NCI-H1417 (cell line): ENCODE measurements around the gene PRSS33.

Source experiments
- DNase-seq, 3 experiments: peaks; one replicate each; lab custom pipeline; 2025; lab: John Stamatoyannopoulos, UW

Gene PRSS33

DNA sequence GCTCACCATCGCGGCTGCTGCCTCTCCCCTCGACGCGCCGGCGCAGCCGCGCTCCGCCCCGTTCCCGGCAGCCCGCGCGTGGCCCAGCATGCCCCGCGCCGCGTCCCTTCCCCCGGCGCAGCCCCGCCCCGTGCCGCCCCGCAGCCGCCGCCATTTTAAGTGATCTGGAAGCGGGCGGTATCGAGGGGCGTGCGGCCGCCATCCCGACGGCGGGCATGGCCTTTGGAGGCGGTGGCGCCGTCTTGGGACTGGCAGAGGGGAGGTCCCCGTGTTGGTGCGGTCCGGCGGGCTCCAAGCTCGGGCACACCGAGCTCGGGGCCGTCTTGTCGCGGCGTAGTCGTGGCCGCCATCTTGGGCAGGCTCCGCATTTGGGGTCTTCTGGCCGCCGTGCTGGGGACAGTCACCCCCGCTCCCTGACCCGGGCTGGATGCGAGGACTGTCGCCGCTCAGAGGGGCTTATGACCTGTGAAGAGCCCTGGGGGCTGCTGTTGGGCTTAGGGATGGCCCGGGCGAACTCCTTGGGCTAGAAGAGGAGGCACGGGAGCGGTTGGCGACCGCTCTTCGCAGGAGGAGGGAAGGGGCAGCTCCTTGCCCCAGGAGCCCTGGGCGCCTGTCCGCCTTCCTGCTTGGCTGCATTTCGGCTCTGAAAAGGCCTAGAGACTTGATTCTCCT is 10.0 kb downstream of the PRSS33 start, which contains the start of gene ELOB:
ELOB (minus strand) TSS at position 50 of the 672 bp plus-strand sequence; CDS start at position 9, 41 bp downstream.
- DNase-seq = peak; percentile 88 to 93 (median 89)

DNA sequence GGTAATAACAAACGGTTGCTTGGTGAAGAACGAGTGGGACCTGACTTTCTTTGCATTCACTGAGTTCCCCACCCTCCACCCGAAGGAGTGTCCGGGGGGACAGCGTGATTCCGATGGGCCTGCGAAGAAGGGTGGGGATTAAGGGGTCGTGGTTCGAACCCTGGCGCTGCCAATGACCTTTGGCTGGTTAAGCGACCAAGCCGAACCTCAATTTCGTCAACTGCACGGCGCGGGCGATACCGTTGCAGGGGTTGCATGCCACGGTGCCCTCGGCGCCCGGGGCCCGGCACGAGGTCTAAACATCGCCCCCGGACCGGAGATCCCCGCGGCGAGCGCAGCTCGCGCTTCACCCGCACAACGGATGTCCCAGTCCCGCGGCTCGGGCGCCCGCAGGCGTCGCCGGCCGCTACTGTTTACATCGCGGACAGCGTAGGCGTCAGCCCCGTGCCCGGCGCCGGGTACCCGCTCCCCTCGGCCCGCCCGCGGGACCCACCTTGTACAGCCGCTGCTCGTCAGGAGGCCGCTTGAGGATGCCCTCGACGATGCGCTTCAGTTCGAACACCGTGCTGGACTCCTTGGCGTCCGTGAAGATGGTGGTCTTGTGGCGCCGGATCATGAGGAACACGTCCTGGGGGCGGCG is 10.7 kb downstream of the PRSS33 start:
- DNase-seq = peak in 2 of 3 experiments; percentile 61 to 69

DNA sequence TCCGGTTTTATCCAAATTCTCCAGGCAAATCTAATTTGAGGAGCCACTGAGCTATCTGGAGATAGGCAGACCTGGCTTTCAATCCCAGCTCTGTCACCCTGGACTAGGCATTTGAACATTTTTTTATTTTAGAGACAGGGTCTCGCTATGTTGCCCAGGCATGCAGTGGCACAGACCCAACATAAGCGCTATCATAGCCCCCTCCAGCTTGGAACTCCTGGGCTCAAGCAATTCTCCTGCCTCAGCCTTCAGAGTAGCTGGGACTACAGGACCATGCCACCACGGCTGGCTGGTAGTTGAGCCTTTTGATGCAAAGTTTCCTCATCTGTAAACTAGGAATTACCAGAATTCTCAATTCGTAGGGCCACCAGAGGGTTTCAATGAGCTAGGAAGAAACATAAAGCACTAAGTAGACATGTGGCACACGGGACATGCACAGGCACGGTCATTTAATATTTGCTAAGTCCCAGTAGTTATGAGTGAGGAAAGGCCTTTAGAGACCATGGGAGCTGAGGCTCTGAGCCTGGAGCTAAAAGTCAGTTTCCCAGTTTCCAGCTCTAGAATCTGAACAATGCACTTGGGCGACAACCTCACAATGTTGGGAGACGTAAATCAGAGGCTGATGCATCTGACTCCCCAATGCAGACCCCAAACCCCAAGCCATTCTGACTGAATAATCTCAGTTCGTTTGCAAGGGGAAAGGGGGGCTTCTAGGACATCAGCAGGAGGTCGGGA is 11.4 kb downstream of the PRSS33 start:
- peak in 1 of 3 experiments; percentile 12 for DNase-seq

DNA sequence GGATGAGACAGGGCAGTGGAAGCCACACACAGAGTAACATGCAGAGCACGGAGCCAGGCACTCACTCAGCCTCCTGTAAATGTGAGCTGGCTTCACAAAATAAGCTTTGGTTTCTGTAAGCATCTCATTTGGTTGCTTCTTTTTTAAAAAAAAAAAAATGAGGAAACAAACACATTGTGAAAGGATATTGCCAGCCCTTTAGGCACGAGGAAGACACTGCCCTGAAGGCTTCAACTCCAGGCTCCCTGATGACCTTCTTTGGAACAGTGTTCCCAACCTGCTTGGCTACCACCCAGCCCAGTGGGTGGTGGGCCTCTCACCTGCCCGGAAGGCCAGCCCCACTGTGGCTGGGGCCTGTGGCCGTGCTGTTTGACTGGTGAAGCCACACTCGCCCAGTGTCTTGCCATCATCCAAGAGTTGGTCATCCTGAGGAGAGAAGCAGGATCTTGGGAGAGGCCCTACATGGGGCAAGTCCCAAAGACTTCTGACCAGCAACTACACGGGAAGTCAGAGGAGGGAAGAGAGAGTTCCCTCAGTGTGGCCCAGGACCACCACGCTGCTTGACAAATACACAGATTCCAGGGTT is 12.1 kb downstream of the PRSS33 start:
- DNase-seq = no peak

DNA sequence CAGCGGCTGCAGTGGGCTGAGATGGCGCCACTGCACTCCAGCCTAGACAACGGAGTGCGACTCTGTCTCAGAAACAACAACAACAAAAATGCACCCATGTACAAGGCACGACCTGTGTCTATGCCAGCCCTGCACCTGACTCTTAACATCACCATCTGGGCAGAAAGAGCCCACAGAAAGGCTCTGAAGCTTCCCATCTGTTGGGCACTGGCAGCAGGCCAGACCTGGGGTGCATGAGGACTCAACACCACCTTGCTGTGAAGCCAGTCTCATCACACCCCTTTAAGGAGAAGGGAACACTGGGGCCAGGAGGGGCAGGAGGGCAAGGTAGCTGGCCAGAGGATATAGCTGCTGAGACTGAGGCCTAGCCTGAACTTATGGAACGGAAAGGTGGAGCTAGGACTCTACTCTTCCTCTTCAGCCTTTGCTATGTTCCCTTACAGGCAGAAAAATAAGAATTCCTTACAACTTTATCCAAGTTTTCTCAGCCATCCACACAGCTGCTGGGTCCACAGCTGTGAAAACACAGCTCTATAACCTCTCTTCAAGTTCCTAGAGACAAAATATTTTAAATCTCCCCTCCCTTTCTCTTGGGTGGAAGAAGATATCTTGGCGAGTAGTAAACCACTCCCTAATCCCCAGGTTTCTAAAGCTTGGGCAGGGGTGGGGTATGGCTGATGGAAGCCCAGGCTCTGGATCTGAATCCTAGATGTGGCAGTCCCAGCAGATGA is 13.0 kb downstream of the PRSS33 start:
- no peak for DNase-seq

DNA sequence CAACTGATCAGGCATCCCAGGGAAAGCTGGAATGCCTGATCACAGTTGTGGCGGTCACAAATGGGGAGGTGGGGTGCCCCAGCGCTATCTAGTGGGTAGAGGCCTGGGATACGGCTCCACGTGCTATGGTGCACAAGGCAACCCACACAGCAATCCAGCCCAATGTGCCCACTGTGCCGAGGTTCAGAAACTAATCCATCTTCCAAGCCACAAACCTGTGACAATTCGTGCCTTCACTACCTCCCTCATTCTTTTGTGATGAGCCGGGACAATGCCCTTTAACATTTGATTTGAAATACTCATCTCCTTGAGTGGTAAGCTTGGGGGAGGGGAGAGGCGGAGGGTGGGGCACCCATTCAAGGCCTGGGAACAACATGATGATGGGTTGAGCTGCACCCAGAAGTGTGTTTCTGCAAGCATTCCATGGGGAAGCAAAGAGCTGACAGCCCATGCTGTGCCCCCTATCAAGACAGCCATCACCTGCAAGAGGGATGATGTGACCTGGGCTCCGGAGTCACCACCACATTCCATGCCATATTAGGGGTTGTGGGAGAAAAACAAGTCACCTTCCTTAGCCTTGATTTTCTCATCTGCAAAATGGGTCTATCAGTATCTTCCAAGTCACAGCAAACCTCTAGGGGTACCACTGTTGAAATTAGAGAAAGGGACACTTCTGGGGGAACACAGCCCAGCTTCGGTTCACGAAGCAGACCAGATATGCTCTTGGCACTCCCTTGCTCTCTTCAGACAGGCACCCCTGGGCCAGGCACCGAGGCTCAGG is 14.0 kb downstream of the PRSS33 start:
- no peak for DNase-seq

DNA sequence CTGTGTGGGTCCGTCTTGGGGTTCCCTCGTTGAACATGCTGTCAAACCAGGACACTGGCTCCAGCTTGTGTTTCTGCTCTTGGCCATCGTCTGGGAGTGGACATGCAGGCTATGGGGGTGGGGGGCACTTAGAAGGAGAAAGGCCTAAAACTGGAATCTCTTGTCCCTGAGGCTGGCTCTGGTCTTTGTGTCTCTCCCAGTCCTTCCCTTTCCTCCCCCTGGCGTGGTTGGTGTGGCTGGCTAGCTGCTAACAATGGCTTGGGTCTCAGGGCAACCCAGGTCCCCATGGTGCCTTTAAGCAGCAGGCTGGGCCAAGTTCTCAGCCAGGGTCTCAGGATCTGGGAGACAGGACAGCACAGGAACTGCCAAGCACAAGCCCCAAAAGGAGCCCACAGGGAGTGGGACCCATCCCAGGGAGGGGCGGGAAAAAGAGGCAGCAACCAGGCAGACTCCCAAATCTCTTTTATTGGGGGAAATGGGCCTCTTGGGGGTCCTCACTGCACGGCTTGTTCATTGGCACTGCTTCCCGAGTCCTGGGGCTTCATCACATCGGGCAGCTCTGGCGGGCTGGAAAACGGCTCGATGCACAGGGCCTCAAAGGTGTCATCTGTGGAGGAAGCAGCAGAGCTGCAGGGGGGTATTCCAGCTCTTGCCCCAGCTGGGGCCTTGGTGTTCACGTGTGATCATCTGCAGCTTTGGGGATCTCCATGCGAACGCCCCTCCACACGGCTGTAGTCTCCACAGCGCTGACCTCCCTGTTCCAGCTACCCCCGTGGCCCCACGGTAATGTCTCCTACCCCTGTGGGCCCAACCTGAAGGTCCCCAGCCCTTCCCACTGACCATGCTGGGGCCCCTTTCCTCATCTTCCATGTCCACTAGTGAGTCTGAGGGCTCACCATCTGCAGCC is 15.6 kb downstream of the PRSS33 start:
- DNase-seq = no peak

DNA sequence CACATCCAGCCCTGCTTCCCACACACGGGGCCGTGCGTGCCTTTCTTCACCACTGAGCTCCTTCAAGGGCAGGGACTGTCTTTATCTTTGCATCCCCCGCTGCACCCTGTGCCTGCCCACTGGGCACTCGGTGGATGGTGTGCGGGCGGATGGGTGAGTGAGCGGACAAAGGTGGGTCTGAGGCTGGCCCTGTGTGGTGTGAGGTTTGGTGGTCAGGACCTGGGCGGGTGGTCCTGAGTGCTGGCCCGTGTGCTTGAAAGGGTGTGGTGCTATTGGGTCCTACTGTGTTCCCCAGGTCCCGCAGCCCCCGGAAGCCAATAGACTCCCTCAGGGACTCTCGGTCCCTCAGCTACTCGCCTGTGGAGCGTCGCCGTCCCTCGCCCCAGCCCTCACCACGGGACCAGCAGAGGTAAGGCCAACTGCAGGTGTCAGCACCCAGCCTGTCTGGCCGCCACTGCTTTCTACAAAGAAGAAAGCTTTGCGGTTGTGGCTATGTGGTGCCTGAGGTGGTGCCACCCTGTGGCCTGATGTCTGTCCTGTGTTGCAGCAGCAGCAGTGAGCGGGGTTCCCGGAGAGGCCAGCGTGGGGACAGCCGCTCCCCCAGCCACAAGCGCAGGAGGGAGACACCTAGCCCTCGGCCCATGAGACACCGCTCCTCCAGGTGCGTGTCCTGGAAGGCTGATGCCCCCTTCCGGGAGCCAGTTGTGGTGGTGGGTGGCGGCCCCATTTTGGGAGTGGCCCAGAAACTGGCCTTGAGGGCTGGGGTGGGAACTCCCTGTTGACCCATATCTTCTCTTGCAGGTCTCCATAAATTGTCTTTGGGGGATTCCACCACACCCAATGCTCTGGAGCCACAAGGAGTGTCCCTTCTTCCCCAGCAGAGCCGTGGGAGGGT is 17.1 kb downstream of the PRSS33 start:
- no peak for DNase-seq

DNA sequence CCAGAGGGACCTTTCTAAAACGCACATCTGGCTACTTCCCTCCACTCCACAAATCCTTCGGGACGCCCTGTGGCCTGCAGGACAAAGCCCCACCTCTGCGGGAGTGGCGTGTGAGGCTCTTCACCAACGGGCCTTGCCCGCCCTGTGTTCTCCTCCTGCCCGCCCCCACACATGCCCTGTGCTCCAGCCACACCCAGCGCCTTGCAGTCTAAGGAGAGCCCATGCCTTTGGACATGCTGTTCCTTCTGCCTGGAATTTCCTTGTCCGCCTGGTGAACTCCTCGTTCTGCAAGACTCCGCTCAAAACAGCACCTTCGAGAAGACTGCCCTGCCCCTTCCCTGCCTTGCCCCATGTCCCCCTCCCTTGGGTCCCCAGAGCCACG is 17.7 kb downstream of the PRSS33 start:
- no peak for DNase-seq

DNA sequence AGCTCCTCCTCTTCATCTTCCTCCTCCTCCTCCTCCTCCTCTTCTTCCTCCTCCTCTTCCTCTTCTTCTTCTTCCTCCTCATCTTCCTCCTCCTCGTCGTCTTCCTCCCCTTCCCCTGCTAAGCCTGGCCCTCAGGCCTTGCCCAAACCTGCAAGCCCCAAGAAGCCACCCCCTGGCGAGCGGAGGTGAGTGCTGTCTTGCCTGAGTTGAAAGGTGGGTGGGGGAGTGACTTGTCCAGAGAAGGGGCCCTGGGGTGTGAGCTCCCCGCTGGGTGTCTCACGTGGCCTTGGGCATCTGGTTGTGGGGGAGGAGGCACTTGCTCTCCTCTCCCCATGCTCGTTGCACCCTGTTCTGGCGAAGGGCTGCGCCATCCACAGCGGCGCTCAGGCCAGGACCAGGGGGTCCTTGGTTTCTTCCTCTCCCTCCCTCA is 18.2 kb downstream of the PRSS33 start:
- no peak for DNase-seq

DNA sequence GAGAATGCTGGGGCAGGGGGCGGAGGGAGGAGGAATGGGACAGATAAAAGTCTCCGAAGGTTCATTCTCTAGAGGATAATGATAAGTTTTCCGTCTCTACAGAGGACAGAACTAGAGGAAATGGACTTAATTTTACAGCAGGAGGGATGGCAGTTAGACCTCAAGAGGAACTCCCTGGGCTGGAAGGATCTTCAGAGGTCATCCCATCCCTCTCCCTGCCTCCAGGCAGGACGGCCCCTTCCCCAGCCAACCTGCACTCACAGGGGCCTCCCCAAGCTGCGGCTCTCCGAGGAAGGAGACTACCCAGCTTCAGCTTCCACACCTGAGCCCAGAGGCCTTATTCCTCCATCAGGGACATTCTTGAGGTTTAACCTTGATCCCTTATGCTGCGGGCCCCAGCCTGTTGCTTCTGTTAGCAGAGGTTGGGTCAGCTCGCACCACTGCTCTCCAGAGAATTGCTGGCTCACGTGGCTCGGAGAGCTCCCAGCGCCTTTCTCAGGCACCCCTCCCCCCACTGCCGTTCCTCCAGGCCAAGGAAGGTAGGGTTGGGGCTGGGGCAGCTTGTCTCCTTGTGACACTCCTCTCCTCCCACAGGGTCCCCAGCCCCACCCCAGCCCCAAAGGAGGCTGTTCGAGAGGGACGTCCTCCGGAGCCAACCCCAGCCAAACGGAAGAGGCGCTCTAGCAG is 18.8 kb downstream of the PRSS33 start:
- no peak for DNase-seq

DNA sequence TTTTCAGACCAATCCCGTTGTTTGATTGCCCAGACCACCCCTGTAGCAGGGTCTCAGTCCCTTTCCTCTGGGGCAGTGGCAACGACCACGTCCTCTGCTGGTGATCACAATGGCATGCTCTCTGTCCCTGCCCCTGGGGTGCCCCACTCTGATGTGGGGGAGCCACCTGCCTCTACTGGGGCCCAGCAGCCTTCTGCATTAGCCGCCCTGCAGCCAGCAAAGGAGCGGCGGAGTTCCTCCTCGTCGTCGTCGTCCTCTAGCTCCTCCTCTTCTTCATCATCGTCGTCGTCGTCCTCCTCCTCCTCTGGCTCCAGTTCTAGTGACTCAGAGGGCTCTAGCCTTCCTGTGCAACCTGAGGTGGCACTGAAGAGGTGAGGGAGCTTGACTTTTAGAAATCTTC is 19.5 kb downstream of the PRSS33 start:
- DNase-seq = no peak

DNA sequence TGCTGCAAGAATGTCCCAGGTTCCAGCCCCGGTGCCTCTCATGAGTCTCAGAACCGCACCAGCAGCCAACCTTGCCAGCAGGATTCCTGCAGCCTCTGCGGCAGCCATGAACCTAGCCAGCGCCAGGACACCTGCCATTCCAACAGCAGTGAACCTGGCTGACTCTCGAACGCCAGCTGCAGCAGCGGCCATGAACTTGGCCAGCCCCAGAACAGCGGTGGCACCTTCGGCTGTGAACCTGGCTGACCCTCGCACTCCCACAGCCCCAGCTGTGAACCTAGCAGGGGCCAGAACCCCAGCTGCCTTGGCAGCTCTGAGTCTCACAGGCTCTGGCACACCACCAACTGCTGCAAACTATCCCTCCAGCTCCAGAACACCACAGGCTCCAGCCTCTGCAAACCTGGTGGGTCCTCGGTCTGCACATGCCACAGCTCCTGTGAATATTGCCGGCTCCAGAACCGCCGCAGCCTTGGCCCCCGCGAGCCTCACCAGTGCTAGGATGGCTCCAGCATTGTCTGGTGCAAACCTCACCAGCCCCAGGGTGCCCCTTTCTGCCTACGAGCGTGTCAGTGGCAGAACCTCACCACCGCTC is 20.1 kb downstream of the PRSS33 start:
- DNase-seq = no peak

DNA sequence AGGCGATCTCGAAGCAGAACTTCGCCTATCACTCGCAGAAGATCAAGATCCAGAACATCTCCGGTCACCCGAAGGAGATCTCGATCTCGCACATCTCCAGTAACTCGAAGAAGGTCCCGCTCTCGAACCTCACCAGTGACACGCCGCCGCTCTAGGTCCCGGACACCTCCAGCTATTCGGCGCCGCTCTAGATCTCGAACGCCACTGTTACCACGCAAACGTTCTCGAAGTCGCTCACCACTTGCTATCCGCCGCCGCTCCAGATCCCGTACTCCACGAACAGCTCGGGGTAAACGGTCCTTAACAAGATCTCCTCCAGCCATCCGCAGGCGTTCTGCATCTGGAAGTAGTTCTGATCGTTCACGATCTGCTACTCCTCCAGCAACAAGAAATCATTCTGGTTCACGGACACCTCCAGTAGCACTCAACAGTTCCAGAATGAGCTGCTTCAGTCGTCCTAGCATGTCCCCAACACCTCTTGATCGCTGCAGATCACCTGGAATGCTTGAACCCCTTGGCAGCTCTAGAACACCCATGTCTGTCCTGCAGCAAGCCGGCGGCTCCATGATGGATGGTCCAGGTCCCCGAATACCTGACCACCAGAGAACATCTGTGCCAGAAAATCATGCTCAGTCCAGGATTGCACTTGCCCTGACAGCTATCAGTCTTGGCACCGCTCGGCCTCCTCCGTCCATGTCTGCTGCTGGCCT is 20.8 kb downstream of the PRSS33 start:
- DNase-seq = no peak

DNA sequence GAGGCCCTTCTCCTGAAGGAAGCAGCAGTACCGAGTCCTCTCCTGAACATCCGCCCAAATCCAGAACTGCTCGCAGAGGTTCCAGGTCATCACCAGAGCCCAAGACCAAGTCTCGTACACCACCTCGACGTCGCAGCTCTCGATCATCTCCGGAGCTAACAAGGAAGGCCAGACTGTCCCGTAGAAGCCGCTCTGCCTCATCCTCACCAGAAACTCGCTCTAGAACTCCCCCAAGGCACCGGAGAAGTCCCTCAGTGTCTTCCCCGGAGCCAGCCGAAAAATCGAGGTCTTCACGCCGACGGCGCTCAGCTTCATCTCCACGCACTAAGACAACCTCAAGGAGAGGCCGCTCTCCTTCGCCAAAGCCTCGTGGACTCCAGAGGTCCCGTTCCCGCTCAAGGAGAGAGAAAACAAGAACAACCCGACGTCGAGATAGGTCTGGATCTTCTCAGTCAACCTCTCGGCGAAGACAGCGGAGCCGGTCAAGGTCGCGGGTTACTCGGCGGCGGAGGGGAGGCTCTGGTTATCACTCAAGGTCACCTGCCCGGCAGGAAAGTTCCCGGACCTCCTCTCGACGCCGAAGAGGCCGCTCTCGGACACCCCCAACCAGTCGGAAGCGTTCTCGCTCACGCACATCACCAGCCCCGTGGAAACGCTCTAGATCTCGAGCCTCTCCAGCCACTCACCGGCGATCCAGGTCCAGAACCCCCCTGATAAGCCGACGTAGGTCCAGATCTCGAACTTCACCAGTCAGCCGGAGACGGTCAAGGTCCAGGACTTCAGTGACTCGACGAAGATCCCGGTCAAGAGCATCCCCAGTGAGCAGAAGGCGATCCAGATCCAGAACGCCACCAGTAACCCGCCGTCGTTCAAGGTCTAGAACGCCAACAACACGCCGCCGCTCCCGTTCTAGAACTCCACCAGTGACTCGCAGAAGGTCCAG is 21.6 kb downstream of the PRSS33 start:
- DNase-seq = peak in 1 of 3 experiments; percentile 36

DNA sequence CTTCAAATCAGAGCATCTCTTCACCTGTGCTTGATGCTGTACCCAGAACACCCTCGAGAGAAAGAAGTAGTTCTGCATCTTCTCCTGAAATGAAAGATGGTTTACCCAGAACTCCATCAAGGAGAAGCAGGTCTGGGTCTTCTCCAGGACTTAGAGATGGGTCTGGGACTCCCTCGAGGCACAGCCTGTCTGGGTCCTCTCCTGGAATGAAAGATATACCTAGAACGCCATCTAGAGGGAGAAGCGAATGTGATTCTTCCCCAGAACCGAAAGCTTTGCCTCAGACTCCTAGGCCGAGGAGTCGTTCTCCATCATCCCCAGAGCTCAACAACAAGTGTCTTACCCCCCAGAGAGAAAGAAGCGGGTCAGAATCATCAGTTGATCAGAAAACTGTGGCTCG is 22.6 kb downstream of the PRSS33 start:
- DNase-seq = no peak
